HL-60/S4 treated with retinoic acid at 250 ng/mL for 4 days and 3 days (cell line): ENCODE results near the gene SCN3B.

ENCODE experiments used
- in situ Hi-C: fragments of 300-500 bp; cut with MboI; formaldehyde crosslinking; loops from 2 replicates; pipeline ENCODE4 v1.7.0; 2022; ENCODE audit warnings: low sequenced_read_pairs

SCN3B gene

DNA sequence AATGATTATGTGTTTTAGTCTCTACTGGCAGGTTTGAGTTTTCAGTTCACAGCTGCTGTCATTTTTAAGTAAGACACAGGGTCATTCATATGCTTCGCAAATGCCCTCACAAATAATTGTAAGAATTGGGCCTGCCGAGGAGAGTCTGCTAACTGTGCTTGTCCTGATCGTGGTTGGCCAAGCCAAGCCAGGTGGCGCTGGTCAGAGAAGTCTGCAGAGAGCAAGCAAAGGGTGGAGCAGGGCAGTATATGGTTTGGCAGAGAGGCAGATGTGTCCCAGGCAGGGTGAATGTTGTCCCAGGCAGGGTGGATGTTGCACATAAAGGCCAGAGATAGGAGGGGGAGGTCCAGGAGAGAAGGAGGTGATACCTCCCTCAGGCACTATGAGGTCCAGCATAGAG is 52.7 kb downstream of the SCN3B start:
- in situ Hi-C loops, result no loop called here

DNA sequence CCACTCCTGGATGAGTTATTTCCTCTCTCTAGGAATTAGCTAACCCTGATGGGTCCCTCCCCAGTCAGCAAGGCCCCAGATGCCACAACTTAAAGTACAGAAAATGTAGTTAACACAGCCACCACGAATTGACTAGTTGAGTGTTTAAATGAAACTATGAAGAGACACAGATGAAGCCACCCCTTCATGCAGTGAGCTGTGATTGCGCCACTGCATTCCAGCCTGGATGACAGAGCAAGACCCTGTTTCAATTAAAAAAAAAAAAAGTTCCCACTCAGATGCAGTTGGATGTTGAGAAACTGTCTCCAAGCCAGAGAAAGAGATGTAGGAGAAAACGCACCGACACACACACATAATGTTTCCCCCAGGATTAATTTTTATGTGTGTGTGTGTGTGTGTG is 53.3 kb downstream of the SCN3B start:
- in situ Hi-C loops, result no loop called here

DNA sequence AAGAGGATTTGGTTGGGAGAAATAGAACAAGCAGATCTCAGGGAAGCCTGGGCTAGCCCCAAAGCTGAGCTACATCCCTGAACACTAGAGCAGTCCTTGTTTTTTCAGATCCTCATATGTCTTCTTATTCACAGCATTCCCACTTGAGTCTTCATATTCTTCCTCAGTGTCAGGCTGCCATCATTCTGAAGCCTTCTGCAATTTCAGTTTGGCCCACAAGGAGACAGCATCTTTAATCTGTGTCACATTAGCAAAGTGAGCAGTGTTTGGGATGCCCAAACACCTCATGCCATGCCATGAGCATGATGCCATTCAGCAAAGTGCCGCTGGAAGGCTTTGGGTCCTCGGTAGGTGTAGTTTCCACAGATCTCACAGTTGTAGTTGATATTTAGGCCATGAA is 56.6 kb downstream of the SCN3B start:
- in situ Hi-C loops, result no loop called here

DNA sequence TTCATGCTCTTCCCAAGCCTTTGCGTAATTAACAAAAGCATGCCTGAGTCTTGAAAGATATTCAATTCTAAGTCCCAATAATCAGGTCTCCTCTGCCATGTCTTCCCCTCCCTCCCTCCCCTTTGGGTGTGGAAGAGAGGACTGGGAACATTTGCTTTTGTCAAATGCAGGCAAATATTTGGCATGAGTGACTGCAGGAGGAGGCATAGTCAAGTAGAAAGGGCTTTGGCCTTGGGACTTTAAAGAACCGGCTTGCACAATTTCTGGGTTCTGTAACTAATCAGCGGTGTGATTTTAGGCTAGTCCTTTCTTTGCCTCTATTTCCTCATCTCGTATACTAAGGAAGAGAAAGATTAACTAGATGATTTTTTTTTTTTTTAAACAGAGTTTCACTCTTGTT is 59.5 kb downstream of the SCN3B start:
- in situ Hi-C loops, result no loop called here

DNA sequence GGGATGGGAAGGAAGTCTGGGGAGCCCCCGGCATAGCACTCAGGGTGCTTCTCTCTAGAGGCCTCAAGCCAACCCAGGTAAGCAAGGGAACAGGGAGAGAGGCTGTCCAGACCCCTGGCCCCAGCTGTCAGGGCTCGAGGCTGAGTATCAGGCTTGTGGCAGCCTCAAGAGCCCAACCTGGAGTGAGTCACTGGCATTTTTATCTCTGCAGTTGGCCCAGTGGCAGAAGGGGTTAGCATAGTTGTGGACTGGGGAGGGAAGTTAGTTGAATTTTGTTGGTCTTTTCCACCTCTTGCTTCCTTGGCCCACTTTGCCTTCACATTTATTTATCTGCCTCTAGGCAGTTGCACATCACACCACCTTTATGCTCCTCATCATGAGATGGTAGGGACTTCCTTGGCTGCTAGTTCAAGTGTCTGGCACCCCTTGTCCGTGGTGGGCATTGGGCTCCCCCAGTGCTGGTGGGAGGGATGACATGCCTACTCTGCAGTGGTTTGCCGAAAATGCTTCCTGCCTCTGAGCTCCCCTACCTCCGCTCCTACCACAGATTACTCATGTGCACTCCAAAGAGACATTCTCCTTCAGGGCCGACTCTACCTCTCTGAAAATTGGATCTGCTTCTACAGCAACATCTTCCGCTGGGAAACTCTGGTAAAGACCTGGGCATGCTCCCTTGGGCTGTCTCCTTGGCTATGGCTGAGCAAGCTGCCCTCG is 60.1 kb downstream of the SCN3B start:
- in situ Hi-C loops, result no loop called here

DNA sequence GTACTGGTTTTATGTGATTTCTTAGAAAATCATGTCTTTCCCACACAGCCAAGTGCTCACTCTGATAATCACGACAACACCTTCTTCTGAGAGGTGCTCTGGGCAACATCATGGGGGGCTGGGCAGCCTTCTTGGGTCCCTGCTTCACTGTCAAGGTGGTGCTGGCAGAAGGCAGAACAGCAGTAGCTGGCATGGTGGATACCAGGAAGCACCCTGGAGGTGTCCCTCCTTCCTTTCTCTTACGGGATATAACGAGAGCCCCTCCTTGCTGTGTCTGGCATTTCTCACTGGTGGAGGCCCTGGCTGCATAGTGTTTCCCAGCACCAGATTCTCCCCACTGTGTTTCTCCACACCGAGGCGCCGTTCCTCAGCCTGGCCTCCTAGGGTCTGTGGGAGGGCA is 60.9 kb downstream of the SCN3B start:
- in situ Hi-C loops, result no loop called here

DNA sequence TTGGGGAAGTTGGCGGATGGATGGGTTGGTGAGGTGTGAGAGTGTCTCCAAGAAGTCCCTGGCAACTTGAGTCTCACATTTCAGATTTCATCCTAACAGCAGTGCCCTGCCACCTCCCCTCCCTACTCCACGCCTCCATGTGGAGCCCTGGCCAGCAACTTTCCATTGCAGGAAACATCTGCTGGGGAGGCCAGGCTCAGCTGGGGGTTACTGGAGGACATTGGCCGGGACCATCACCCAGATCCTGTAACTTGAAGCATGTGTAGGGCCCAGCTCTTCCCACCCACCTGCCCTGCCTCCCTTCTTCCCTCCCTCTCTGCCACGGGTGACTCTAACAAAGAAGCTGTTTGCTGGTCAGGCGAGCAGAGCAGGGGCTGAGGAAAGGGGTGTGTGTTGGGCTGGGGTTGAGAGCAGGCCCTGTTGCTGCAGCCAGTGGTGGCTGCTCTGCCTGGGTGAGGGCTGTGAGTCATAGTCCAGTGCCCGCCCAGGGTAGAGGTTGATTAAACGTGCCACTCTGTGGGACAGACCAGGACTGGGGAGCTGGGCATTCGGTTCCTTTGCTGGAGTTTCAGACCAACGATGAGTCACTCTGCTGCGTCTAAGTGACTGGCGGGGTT is 64.0 kb downstream of the SCN3B start:
- in situ Hi-C loops, result no loop called here

DNA sequence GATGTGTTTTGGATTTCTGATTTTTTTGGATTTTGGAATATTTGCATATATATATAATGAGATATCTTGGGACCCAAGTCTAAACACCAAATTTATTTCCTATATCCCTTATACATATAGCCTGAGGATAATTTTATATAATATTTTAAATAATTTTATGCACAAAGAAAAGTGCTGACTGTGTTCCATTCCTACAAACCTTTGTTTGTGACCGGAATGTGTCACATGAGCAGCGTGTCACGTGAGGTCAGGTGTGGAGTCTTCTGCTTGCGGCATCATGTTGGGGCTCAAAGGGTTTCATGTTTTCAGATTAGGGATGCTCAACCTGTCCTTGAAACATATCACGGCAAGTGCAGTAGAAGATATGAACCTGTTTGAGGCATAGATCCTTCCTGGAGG is 65.6 kb downstream of the SCN3B start:
- in situ Hi-C loops, result no loop called here

DNA sequence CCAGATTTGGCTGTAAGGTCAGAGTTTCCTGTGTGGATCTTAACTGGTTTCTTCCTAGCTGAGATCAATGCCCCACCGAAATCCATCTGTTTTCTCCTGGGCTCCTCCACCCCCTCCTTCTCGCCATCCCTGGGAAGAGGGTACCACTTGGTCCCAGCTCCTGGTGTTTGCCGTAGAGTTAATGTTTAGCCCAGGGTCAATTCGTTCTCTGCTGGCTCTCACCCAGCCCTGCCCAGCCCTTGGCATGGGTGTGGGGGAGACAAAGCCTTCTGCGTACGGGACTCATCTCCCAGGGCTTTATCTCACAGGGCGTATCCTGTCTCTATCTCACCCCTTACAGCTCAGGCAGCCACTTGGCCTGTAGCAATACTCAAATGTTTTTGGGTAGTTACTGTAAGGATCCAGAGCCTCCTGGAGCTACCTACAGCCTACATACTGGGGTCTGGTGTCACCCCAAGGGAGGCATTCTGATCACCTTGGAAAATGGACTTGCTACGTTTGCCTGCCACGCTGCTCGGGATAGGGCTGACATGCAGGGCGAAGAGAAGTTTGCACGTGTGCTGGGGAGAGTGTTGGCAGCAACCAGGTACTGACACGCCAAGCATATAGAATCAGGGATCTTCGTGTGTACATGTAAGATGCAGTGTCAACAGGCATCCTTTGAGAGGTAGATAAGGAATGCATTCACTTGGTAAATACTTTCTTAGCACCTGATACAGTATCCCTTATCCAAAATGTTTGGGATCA is 66.1 kb downstream of the SCN3B start:
- in situ Hi-C loops, result no loop called here

DNA sequence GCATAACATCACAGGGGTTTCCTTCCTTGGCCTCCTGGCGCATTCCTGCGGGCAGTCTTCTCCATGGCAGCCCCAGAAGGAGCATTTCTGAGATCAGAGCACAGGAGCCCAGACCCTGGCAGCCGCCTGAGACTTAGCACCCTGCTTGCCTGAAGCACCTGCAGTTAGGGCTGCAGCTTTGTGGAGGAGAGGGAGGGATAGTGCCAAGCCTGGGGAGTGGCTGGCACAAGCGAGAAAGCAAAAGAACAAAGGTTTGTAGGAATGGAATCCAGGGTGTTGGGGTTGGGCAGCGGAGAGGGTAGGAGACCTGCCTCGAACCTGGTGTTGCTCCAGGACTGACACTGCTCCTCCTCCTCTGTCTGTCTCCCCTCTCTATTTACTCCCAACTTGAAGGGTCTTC is 66.9 kb downstream of the SCN3B start:
- in situ Hi-C loops, result no loop called here

DNA sequence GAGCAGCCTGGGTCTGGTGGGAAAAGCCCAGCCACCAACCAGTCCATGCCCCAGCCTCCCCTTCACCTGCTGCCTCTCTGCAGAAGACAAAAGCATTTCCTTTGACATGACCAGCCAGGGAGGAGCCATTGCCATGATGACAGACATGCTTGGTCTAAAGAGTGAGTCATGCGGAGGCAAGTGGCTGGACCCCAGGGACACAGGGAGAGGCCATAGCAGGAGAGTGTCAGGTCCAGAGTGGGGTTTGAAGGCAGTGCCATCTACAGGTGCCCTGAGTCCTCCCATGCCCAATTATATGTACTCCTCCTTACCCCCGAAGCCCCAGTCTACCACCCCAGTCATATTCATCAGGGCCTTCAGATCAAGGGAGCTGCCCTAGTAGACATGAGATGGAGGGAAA is 67.4 kb downstream of the SCN3B start:
- in situ Hi-C loops, result no loop called here

DNA sequence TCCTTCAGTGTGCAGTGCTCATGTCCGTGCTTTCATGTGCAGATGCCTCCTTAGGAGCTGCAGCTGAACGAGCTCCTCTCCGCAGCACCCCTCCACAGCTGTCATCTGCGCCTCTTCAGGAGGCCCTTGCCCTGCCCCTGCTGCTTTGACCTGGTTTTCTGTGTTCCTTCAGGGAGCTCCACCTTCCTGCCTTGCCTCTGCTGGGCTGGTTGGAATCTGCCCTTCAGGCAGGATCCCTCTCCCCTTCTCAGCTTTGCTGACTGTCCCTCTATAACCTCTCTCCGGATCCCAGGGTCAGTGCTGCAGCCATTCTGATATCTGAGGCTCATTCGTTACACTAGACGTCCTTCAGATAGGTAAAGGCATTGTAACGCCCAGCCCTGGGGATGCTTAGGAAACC is 67.9 kb downstream of the SCN3B start:
- in situ Hi-C loops, result no loop called here

DNA sequence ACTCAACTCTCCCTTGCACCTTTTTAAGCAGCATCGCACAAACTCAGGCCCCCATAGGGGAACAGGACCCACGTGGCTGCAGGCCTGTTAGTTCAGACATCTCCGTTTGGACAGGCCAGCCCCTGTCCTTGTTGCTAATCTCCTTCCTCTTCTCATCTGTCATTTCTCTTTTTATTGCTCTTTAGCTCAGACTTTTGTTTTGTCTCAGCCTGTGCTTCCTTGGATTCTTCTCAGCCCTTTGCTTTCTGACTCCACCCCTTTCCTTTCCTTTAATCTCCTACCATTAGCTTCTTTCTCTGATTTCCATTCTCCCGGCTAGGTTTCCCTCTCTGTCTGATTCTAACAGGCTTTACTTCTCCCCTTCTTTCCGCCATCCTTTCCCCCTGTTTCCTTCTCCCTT is 68.7 kb downstream of the SCN3B start:
- in situ Hi-C loops, result no loop called here

DNA sequence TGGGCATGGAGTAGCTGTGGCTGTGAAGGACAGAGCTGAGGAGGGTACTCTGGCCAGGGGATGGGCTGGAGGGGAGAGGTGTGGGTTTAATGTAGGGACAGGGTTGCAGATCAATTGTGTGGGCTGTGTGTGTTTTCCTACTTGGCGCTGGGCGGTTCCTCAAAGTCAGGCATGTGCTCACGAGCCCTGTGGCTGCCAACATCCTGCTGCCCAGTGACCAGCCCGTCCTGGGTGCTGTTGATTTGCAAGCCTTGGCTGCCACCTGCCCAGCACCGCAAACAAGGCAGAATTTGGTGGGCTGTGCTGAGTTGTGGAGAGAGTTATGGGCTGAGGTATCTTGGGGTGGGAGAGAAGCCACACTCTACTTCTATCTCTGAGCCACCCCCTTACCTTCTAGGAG is 69.2 kb downstream of the SCN3B start:
- in situ Hi-C loops, result no loop called here

DNA sequence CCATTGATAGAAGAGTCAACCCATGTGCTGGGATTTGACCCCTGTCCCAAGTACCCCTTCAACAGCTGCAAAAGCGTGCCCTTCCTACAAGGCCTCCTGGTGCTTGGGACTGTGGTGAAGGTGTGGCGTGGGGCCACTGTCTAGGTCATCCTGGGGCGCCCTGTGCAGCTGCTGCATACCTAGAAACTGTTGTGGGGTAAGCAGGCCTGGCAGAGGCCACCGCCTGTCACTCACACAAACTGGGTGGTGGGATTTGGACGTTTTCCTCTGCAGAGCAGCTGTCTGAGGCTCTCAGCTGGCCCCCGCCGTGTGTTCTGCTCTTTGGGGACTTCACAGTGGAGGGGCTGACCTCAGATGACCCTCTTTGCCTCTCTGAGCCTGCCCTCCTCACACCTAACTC is 69.7 kb downstream of the SCN3B start:
- in situ Hi-C loops, result no loop called here

DNA sequence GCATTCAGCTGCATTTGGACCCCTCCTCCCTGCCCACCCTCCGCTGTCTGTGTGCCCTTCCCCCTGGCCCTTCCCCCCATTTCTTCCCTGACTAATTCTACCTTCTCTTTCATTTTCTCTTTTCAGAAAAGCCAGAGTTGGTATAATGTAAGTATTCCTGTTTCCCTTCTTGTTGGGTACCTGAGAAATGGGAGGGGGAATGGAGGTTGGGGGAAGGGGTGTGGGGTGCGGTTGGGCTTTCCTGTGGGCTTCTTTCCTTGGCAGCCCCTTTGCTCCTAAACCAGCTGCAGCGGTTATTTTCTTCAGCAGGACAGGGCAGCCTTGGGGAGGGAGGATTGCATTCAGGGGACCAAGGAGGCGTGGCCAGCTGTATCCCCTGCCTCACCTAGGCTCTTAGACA is 70.2 kb downstream of the SCN3B start:
- in situ Hi-C loops, result no loop called here

DNA sequence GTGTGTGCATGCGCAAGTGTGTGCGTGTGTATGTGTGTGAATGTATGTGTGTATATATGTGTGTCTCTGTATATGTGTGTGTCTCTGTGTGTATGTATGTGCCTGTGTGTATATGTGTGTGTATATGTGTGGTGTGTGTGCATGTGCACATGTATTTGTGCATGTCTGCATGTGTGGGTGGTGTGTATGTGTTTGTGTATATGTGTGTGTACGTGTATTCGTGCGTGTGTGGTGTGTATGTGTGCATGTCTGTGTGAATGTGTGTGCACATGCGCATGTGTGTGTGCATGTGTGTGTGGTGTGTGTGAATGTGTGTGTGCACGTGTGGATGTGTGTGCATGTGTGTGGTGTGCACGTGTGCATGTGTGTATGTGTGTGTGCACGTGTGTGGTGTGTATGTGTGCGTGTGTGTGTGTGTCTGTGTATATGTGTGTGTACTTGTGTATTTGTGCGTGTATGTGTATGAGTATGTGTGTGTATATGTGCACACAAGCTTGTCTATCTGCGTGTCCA is 71.4 kb downstream of the SCN3B start:
- in situ Hi-C loops, result no loop called here

DNA sequence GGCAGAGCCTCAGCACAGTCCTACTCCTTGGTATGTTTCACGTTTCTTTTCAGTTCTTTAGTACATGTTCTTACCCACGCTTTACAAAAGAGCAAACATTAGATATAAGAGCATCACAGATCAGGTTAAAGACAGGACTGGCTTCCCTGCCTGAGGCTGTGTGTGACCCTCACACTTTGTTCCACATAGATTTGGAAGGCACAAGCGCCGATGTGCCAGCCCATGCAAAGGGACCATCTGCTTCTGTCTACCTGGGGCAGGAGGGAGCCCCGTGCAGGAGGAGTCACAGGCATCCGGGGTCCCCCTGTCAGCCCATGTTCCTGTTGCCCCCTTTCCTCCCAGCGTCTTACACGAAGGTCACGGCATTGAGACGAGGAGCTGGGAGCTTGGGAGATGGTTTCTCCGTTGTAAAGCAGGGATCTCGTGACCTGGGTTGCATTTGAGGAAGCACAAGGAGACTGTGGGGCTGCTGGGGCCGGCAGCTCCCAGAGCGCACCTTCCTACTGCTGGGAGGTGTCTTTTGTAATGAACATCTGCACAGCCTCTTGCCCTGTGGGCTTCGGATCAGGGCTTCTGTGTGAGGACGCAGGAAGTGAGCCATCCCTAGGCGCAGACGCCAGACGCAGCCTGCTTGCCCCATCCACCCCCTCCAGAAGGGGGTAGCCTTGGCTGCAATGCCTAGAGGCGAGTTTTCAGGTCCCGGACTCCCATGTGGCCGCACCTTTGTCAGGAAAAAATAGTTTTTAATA is 72.6 kb downstream of the SCN3B start:
- in situ Hi-C loops, result no loop called here

DNA sequence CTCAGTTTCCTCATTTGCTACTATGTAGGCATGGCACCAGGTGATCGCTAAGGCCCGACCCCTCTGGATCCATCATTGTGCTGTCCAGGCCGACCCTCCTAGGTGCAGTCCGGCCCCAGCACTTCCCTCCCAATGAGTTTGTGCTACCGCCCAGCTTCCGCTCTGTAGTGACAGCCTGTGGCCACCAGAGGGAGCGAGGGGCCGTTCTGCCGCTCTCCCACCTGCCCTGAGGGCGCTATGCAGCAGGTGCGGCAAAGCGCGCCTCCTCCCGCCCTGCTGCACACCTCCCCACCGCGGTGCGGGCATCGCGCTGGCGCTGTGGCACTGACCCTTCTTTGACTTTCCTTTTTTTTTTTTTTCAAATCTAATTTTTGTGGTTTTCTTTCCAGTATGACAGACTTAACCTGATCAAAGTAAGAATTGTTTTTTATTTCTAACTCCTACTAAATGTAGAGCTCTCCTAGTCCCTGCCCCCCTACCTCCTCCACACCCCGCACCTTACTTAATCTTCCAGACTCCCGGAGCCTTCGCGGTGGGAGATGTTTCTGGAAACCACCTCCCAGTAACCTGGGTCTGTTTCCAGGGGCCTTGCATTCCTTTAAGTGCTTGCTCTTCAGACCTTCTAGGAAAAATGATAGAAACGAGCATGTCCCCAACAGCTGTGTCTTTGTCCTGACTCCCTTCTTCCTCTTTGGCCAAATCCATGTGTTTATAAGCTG is 73.7 kb downstream of the SCN3B start:
- in situ Hi-C loops, result no loop called here

DNA sequence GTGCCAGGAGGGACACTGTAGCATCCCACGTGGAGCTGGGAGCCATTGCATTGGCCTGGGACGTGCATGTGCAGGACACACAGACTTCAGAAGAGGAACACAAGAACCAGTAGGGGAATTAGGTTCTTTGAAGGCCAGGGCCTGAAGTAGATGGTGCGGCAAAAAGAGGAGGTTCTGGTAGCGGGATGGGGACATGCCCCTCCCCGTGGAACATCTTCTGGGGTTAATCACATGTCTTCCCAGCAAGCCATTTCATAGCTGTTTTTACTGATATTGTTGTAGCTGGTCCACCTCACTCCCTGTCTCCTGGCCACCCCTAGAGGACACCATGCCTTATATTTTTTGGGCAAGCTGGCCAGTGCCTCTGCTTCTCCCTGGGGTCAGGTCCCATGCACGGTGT is 74.3 kb downstream of the SCN3B start:
- in situ Hi-C loops, result no loop called here

DNA sequence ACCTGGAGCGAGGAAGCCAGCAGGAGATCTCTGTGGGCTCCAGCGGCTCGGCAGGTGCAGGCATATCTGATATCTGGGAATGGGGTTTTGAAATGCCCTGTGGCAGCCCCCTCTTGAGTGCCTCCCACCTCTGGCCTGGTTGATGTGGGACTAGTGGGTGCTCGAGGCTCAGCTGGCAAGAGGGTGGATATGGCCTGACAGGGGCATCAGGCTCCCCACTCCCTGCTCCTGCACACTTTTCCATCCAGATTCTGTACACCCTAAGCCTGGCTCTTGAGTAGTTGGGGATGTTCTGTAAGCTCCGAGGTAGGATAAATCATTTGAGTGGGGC is 75.0 kb downstream of the SCN3B start:
- in situ Hi-C loops, result no loop called here
